GM06990 (cell line): ENCODE results near the gene RGS7.

Experiments
- DNase-seq: peaks from one replicate; pipeline ENCODE4 v3.0.0-alpha.2; 2011; ENCODE audit not compliant: insufficient read length; ENCODE audit errors: extremely low read depth
- H3K27me3 ChIP-seq: replicated peaks from 2 replicates; pipeline ENCODE4 v1.6.0; 2011; ENCODE audit warnings: low read length; ENCODE audit not compliant: control insufficient read depth, insufficient read depth
- H3K36me3 ChIP-seq: 2 replicates; pipeline ENCODE4 v1.5.1; 2011; ENCODE audit warnings: low read length; ENCODE audit not compliant: control insufficient read depth, insufficient read depth
- H3K4me3 ChIP-seq: replicated peaks from 2 replicates; pipeline ENCODE4 v1.5.1; 2011; ENCODE audit warnings: low read depth, mild to moderate bottlenecking, control low read depth, low read length
- TF ChIP-seq, protein P1 (sequence below): IDR thresholded peaks from 2 replicates; pipeline ENCODE4 v1.5.1; 2011; ENCODE audit warnings: low read length, control low read depth, mild to moderate bottlenecking, inconsistent platforms; ENCODE audit not compliant: insufficient read depth, poor library complexity, severe bottlenecking

Gene RGS7

GRCh38 chr1:240869071-240869470, 487.9 kb downstream of the RGS7 start:
- Histone ChIP-seq H3K36me3 (no peaks in the 10 kb centered on the region), H3K4me3 (no peak overlapping the region), H3K27me3 (no peaks in the 10 kb centered on the region)
- TF ChIP-seq, protein P1, sequence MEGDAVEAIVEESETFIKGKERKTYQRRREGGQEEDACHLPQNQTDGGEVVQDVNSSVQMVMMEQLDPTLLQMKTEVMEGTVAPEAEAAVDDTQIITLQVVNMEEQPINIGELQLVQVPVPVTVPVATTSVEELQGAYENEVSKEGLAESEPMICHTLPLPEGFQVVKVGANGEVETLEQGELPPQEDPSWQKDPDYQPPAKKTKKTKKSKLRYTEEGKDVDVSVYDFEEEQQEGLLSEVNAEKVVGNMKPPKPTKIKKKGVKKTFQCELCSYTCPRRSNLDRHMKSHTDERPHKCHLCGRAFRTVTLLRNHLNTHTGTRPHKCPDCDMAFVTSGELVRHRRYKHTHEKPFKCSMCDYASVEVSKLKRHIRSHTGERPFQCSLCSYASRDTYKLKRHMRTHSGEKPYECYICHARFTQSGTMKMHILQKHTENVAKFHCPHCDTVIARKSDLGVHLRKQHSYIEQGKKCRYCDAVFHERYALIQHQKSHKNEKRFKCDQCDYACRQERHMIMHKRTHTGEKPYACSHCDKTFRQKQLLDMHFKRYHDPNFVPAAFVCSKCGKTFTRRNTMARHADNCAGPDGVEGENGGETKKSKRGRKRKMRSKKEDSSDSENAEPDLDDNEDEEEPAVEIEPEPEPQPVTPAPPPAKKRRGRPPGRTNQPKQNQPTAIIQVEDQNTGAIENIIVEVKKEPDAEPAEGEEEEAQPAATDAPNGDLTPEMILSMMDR: no peak
- DNase-seq: no peak

DNA sequence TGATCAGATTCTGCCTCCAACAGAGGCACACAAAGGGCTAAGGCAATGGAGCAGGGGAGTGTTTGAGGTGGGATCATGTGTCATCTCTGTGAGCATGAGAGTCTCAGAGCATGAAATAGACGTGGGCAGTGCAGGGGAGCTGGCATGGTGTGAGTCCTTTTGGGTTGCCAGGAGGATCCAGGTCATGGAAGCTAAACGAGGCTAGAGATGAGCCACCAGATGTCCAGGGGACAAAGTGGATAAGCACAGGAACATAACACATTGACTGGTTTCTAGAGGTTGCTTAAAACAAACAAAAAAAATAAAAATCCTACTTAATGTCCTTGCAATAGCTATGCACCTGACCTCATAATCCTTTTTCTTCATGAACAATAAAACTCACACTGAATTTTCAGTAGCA, 490.3 kb downstream of the RGS7 start:
- no peak for DNase-seq
- TF ChIP-seq, protein P1: no peak
- Histone ChIP-seq H3K4me3 (no peak overlapping the region), H3K36me3 (no peaks in the 10 kb centered on the region), H3K27me3 (no peaks in the 10 kb centered on the region)

- H3K4me3 ChIP-seq: no peak overlapping the region
- no peaks in the 10 kb centered on the region for H3K27me3 ChIP-seq
- no peak for DNase-seq
- TF ChIP-seq, protein P1: no peak
- no peaks in the 10 kb centered on the region for H3K36me3 ChIP-seq
Measured at GRCh38 chr1:240860023-240860422, 497.0 kb downstream of the RGS7 start.

DNA sequence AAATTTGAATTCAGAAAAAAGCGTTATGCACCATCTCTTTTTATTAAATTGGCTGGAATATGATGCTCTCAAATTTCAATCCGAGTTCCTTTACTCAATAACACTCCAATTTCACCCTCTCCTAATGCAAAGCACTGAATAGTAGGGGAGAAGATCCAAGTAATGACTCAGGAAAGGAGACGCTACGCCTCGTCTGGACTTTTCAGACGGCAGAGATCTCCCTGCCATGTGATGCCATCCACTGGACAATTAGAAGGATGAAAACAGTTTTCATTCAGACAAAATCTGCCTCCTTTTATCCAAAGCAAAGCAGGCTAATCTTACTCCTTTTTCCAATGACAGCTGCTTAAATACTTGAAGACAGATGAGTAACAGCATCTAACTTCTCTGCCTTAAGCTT, 502.6 kb downstream of the RGS7 start:
- no peak overlapping the region for H3K4me3 ChIP-seq
- no peaks in the 10 kb centered on the region for H3K36me3 ChIP-seq
- TF ChIP-seq, protein P1: no peak
- H3K27me3 ChIP-seq: no peaks in the 10 kb centered on the region
- no peak for DNase-seq

GRCh38 chr1:240847325-240847724, 509.7 kb downstream of the RGS7 start:
- DNase-seq: no peak
- Histone ChIP-seq H3K36me3 (no peaks in the 10 kb centered on the region), H3K4me3 (no peak overlapping the region), H3K27me3 (no peaks in the 10 kb centered on the region)
- TF ChIP-seq, protein P1: no peak

DNA sequence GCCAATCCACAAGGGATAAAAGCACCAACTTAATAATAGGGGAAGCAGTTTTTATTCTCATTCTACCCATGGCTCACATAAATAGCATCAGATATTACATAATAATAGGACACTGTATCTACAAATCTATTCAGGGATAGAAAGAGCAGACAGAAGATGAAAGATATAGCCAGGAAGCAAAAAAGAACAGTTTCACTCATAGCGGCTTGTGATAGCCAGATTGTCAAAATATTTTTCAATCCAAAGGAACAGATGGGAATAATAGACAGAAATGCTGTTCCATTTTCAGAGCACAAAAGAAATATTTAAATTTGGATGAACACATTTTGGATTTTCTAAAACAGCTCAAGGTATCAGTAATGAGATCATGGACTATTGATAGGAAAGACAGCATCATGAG, 512.5 kb downstream of the RGS7 start:
- TF ChIP-seq, protein P1: no peak
- no peaks in the 10 kb centered on the region for H3K27me3 ChIP-seq
- no peak overlapping the region for H3K4me3 ChIP-seq
- H3K36me3 ChIP-seq: no peaks in the 10 kb centered on the region
- DNase-seq: no peak
